Measurements from ENCODE around the gene IL17B.

DNA sequence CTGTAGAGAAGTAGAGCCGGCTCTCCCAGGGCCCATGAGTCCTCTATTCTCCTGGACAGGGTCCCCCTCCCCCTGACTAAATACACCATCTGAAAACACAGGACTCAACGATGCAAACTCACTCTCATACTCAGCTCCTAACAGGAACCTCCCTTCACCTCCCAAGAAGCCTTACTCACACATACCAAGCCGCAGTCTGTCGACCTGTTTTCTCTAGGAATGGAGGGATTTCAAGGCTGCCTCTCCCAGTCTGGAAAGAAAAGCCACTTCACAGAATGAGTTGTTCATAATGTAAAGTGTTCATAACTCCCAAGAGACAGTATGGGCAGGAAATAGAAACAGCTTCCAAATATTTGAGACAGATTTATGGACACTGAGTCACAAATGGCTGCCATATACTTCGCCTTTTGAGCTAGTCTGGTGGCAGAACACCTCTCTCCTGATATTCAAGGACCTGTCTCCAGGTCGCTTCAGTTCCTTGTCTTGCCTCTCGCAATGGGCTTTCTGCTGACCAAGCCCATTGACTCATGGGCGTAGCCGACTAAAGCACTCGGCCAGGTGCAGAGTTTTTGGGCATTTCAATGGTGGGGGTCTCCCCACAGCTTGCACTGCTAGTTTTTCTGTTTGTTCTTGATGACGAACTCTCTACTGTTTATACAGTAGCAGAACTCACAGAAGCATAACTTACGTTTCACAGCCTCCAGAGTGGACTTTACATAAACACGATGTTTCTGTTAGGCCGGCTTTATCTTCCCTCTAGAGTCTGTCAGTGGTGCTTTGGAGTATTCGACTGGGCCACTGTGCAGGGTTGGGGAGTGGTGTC is 25.0 kb upstream of the IL17B start:
- TF ChIP-seq CTCF (IDR thresholded peaks at IDR 0.05) (no peak), POLR2A (IDR thresholded peaks at IDR 0.05) (no peak)

All from adrenal gland (tissue), 5 donors.